Measurements from ENCODE around the gene CACNA2D1. TPM values are rescaled to one million over a fixed set of nuclear protein-coding genes. Genes with fewer than 3 reads are reported as not detected.

The CACNA2D1 gene
- total RNA-seq, 1 experiment from 2014 or later = 36.2 TPM

GRCh38 chr7:82049442-82049841, 394.1 kb downstream of the CACNA2D1 start:
- Histone ChIP-seq H2AFZ (ENCODE audit: low read length) (no peak overlapping the region), H3T11ph (ENCODE audit: low read length) (no peak overlapping the region), H3K18ac (ENCODE audit: insufficient read length, low read depth, low read length) (no peak overlapping the region), H4K5ac (ENCODE audit: insufficient read length, low read depth, low read length) (no peak overlapping the region), H3K4ac (ENCODE audit: low read depth, low read length) (no peak overlapping the region), H3K4me1 (ENCODE audit: insufficient read depth, low read length) (no peaks in the 10 kb centered on the region), H3K56ac (ENCODE audit: insufficient read length, low read depth, low read length) (no peak overlapping the region), H2BK12ac (ENCODE audit: insufficient read length, low read depth, low read length) (no peak overlapping the region), H4K91ac (ENCODE audit: insufficient read length, low read depth, low read length) (no peak overlapping the region), H3K79me1 (ENCODE audit: insufficient read depth, low read depth, low read length, poor library complexity, severe bottlenecking) (no peaks in the 10 kb centered on the region), H3K79me2 (ENCODE audit: insufficient read depth, low read length) (no peaks in the 10 kb centered on the region), H3K4me2 (ENCODE audit: insufficient read depth, insufficient read length, low read length) (no peak overlapping the region), H2BK20ac (ENCODE audit: low read depth, low read length, poor library complexity, severe bottlenecking) (no peak overlapping the region), H3K14ac (ENCODE audit: insufficient read depth, low read length) (no peak overlapping the region), H2AK5ac (ENCODE audit: insufficient read length, low read length) (no peak overlapping the region), H2BK15ac (ENCODE audit: low read depth, low read length) (no peak overlapping the region), H4K8ac (replicated peaks; ENCODE audit: insufficient read length, low read depth, low read length) (no peak overlapping the region), H3K23ac (ENCODE audit: insufficient read length, low read depth, low read length) (no peak overlapping the region), H3K9ac (ENCODE audit: extremely low read depth, insufficient read length, low read length) (no peak overlapping the region), H3K27me3 (ENCODE audit: insufficient read depth, low read length) (no peaks in the 10 kb centered on the region), H4K20me1 (ENCODE audit: control insufficient read depth, insufficient read depth, insufficient read length) (no peaks in the 10 kb centered on the region), H3K9me3 (ENCODE audit: control insufficient read depth, low read depth, low read length) (no peaks in the 10 kb centered on the region), H3K27ac (ENCODE audit: insufficient read length, low read depth, low read length) (no peak overlapping the region), H2BK5ac (ENCODE audit: insufficient read length, low read length) (no peak overlapping the region), H3K23me2 (ENCODE audit: insufficient read length, low read depth, low read length, poor library complexity, severe bottlenecking) (no peaks in the 10 kb centered on the region), H2BK120ac (ENCODE audit: low read depth, low read length, poor library complexity, severe bottlenecking) (no peak overlapping the region)
- H3K4me3 Mint-ChIP-seq = no peak overlapping the region
- peaks cover 0 to 13% of the 10 kb centered on the region in 2 experiments; a peak in 2 of 4 replicates for H3K4me1 Mint-ChIP-seq
- DNase-seq = no peak
- no CpG with 5 or more reads among the region's 5 CpGs for WGBS (ENCODE audit: extremely low coverage, insufficient read length, low lambda C conversion rate)
- no peaks in the 10 kb centered on the region; a peak in 1 of 7 replicates for H3K36me3 Mint-ChIP-seq (ENCODE audit: insufficient read depth in 1 of 3, low read depth in 3 of 3)
- H3K9me3 Mint-ChIP-seq = no peaks in the 10 kb centered on the region
- peak overlapping the region in 2 of 3 experiments; percentile 16 to 53; a peak in 3 of 7 replicates for H3K27ac Mint-ChIP-seq
- no peaks in the 10 kb centered on the region for H3K27me3 Mint-ChIP-seq (ENCODE audit: low read depth)
- no peak for TF ChIP-seq CTCF (conservative IDR thresholded peaks at IDR 0.05)
